Progenitor cell of endocrine pancreas (in vitro differentiated cells): ENCODE measurements around the gene TXNDC16. TPM values are rescaled to one million over a fixed set of nuclear protein-coding genes. Genes with fewer than 3 reads are reported as not detected.

Experiments used
- DNase-seq: peaks from one replicate; pipeline ENCODE4 v3.0.0; 2021; ENCODE audit warnings: low spot score; ENCODE audit not compliant: unreplicated experiment
- H3K27ac Mint-ChIP-seq: 2 replicates; pipeline ENCODE4 v1.8.0; 2021; ENCODE audit warnings: mild to moderate bottlenecking, moderate library complexity, mixed read lengths
- H3K27me3 Mint-ChIP-seq: 2 replicates; pipeline ENCODE4 v1.8.0; 2021; ENCODE audit warnings: mixed read lengths
- H3K36me3 Mint-ChIP-seq: 2 replicates; pipeline ENCODE4 v1.8.0; 2022; ENCODE audit warnings: mixed read lengths; ENCODE audit not compliant: insufficient read depth
- H3K4me1 Mint-ChIP-seq: 2 replicates; pipeline ENCODE4 v1.8.0; 2021; ENCODE audit warnings: low read depth, mixed read lengths
- H3K4me3 Mint-ChIP-seq: 2 replicates; pipeline ENCODE4 v1.8.0; 2021; ENCODE audit warnings: low read depth, mild to moderate bottlenecking, moderate library complexity, mixed read lengths
- H3K9me3 Mint-ChIP-seq: 2 replicates; pipeline ENCODE4 v1.8.0; 2021; ENCODE audit warnings: low read depth, mixed read lengths
- CTCF ChIP-seq: fragments of 200-600 bp; sonication (generic); IDR thresholded peaks from one replicate; pipeline ENCODE4 v1.5.0; 2021; ENCODE audit warnings: antibody characterized with exemption, mild to moderate bottlenecking; ENCODE audit not compliant: unreplicated experiment
- total RNA-seq: library from RNA; stranded (reverse); gene quantifications from 2 replicates; pipeline ENCODE4 v1.2.1, GENCODE V29; 2021

The TXNDC16 gene
- total RNA-seq, 1 donor from 2014 or later: 18.9 TPM

DNA sequence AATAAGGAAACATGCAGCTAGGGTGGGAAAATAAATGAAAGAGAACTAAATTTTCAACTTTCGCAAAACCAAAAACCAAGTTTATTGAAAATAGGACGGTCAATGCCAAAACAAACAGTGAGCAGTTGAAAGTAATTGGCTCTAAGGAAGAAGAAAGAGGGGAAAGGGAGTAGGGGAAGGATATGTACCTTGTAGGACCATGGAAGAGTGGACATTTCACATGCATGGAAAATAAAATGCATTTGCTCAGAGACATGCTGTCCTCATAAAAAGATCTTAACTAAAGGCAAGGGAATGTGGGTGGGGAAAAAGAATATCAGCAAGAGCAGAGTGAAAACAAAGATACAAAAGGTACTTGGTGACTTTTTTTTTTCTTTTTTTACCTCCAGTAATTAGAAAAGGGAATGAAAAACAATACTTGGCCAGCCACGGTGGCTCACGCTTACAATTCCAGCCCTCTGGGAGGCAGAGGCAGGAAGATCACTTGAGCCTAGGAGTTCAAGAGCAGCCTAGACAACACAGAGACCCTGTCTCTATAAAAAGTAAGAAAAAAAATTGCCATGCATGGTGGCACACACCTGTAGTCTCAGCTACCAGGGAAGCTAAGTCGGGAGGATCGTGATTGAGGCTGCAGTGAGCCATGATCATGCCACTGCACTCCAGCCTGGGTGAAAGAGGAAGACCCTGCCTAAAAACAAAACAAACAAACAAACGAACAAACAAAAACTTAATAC is 6.6 kb downstream of the TXNDC16 start:
- H3K27ac Mint-ChIP-seq: peak overlapping the region; percentile 53
- H3K9me3 Mint-ChIP-seq: no peaks in the 10 kb centered on the region
- no peak for TF ChIP-seq CTCF
- H3K4me3 Mint-ChIP-seq: no peak overlapping the region
- DNase-seq: no peak
- H3K36me3 Mint-ChIP-seq: no peaks in the 10 kb centered on the region
- H3K27me3 Mint-ChIP-seq: no peaks in the 10 kb centered on the region
- peaks cover 33% of the 10 kb centered on the region for H3K4me1 Mint-ChIP-seq

GRCh38 chr14:52538623-52539022 is 13.7 kb downstream of the TXNDC16 start:
- H3K27me3 Mint-ChIP-seq: no peaks in the 10 kb centered on the region
- no peak overlapping the region for H3K4me3 Mint-ChIP-seq
- no peak for TF ChIP-seq CTCF
- peaks cover 12% of the 10 kb centered on the region for H3K36me3 Mint-ChIP-seq
- no peaks in the 10 kb centered on the region for H3K4me1 Mint-ChIP-seq
- DNase-seq: no peak
- H3K27ac Mint-ChIP-seq: no peak overlapping the region
- H3K9me3 Mint-ChIP-seq: no peaks in the 10 kb centered on the region

- TF ChIP-seq CTCF: no peak
- H3K4me1 Mint-ChIP-seq: no peaks in the 10 kb centered on the region
- H3K4me3 Mint-ChIP-seq: no peak overlapping the region
- H3K27me3 Mint-ChIP-seq: no peaks in the 10 kb centered on the region
- H3K9me3 Mint-ChIP-seq: no peaks in the 10 kb centered on the region
- no peak for DNase-seq
- H3K36me3 Mint-ChIP-seq: peaks cover 18% of the 10 kb centered on the region
- H3K27ac Mint-ChIP-seq: no peak overlapping the region
These were observed 16.0 kb downstream of the TXNDC16 start for GRCh38 chr14:52536269-52536668.

DNA sequence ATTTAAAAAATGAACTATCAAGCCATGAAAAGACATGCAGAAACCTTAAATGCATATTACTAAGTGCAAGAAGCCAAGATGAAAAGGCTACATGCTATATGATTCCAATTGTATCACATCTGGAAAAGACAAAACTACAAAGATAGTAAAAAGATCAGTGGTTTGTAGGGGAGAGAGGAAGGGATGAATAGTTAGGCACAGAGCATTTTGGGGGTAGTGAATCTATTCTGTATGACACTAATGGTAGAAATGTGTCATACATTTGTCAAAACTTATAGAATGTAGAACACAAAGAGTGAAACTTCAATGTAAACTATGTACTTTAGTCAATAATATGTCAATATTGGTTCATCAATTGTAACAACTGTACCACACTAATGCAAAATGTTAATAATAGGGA is 20.8 kb downstream of the TXNDC16 start:
- no peak for TF ChIP-seq CTCF
- Mint-ChIP-seq H3K9me3 (no peaks in the 10 kb centered on the region), H3K27ac (no peak overlapping the region), H3K36me3 (peaks cover 14% of the 10 kb centered on the region), H3K4me3 (no peak overlapping the region), H3K27me3 (no peaks in the 10 kb centered on the region), H3K4me1 (no peaks in the 10 kb centered on the region)
- no peak for DNase-seq

DNA sequence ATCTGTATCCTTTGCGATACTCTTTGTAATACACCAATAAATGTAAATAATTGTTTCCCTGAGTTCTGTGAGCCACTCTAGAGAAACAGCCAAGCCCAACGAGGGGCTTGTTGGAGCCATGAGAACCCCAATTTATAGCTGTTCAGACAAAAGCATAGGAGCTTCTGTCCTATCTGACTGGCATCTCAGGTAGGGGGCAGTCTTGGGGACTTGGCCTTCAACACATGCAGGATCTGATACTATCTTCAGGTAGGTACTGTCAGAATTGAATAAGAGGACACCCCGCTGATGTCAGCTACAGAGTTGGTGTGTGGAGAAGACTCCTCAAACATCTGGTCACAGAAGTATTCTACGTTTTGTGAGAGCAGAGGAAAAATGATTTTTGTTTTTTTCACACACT is 25.3 kb downstream of the TXNDC16 start:
- Mint-ChIP-seq H3K27ac (no peak overlapping the region), H3K27me3 (no peaks in the 10 kb centered on the region), H3K36me3 (peaks cover 5% of the 10 kb centered on the region), H3K4me1 (peaks cover 14% of the 10 kb centered on the region), H3K9me3 (no peaks in the 10 kb centered on the region), H3K4me3 (no peak overlapping the region)
- no peak for TF ChIP-seq CTCF
- DNase-seq: no peak
